ENCODE results near the gene NENF.

NENF gene

DNA sequence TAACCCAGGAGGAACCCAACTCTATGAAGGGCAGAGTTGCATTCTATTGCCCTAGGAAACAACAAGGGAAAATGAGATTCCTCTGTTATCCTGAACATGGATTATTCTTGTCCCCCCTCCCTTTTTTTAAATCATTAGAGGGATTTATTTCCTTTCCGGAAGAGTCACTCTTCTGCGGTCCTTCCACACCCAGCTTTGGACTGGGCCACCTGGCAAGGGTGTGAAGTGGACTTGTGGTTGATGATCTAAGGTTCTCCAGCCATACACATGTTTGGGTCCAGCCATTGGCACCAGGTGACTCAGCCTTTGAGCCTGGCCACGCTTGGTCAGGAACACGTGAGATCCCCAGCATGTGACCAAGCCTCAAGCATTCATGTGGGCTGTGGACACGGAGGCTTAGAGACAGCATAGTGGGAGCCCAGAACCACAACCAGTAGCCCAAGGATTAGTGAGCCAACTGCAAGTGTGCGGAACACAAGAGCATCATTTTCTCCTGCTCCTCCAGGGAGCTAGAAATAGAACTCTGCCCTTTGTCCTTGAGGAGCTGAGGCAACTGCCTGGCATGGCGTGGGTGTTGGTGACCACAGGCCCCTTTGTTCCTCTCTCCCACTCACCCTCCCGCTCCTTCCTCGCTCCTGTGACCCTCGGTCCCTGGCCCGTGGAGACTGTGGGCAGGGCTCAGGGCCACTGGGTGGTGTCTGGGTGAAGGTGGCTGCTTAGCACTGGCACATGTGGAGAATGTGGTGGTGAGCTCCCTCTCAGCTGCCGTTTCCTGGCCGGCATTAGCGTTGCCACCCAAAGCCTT is 50.1 kb downstream of the NENF start:
- no peak for DNase-seq

DNA sequence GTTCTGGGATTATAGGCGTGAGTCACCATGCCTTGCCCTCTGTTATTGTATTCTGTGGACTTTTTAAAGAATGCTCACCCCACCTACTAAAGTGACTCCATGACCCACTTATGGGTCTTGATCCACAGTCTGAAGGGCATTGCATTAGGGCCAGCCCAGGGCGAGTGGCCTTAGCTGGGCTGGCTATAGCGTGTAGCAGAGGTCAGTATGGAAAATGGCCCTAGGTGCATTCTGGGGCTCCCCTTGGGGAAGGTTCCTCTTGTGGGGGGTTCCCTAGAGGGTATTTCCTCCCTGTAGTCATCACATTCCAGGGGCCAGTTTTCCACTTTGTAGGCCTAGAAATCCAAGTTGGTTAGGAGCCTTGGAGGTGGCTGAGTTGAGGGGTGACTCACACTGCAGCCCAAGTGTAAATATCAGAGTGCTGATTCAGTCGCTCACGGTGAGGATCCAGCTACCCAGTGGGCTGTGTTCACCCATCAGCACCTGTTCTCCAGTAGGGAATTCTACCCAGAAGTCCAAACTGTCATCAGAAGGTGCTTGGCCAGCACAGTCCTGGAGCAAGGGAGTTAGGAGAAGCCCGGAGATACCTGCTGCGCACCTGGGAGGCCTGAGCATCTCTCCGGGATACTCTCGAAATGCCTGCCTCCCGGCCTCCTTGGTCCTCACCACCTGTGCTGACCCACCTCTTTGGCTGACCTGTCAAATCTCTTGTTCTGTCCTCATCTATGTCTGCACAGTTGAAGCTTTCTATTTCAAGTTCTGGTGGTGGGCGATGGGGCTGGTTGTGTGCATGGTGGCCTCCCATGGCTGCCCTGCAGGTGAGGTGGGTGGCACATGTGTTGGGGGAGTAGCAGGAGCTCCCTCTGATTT is 52.2 kb downstream of the NENF start:
- no peak for DNase-seq

DNA sequence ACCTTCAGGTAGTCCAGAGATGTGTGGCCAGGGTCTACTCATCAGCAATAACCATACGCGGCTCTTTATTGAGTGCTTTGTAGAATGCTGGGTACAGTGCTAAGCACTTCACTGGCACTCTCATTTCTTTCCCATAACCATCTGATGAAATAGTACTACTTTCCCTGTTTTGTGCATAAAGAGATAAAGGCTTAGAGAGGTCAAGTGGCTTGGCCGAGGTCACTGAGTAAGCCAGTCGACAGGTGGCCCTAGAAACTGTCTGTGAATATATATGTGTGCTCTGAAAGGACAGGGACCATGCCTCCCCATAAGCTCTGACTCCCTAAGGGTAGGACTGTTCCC is 52.8 kb downstream of the NENF start:
- DNase-seq, result no peak

DNA sequence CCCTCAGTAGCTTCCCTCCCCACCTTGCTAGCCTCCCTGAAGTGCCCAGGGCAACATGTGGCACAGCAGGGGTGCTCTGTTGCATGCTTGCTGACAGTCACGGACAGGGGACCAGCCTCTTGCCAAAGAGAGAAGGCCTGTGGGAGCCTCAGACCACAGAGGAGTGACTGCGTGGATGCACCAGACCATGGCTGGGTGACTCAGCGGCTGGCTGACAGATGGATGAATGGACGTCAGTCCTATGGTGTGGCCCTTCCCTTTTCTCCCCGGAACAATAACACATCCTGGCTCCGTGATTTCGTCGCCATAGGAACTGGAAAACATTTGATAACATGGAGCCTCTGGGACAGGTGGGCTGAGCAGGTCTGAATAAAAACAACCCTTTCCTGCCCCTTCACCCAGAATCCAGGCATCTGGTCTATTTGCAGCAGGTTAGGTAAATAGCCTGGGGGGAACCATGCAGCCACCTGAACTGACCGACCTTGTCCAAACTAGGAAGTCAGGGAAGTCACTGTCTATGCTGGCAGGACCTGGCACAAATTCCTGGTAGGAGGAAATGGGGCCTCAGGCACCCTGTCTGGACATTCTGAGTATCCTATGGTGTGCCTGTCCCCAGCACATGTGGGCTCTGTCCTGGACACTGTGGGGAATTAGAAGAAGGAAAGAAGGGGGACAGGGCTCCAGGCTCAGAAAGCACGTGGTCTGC is 53.3 kb downstream of the NENF start:
- no peak for DNase-seq

DNA sequence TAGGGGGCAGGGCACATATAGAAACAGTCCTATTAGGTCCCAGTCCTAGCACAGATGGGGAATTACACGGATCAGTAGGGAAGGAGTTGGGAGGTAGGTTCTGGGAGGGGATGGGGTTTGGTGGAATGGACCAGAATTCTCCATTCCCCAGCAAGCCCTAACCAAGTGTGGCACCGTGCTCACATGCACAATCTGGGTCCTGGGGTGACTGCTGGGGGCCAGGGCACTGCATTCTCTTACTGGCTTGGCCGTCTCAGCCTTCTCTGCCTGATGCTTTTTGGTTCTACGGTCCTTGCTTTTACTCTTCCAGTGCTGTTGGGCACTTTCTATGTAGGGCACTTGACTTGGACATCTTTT is 53.9 kb downstream of the NENF start:
- no peak for DNase-seq

DNA sequence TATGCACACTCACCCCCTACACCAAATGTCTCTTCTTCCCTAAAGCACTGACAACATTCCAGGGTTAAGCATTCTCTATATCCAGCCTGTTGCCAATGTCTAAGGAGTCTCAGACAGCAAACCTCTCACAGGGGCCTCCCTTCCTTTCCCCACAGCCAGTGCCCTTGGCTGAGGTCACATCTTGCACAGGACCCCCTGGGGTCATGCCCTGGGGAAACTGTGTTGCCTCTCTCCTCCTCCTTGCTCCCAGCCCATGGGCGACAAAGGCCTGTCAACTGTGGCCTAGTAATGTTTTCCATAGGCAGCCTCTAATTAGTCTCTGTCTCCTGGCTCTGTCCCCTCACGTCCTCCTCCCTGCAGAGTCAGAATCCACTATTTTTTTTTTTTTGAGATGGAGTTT is 54.6 kb downstream of the NENF start:
- no peak for DNase-seq

DNA sequence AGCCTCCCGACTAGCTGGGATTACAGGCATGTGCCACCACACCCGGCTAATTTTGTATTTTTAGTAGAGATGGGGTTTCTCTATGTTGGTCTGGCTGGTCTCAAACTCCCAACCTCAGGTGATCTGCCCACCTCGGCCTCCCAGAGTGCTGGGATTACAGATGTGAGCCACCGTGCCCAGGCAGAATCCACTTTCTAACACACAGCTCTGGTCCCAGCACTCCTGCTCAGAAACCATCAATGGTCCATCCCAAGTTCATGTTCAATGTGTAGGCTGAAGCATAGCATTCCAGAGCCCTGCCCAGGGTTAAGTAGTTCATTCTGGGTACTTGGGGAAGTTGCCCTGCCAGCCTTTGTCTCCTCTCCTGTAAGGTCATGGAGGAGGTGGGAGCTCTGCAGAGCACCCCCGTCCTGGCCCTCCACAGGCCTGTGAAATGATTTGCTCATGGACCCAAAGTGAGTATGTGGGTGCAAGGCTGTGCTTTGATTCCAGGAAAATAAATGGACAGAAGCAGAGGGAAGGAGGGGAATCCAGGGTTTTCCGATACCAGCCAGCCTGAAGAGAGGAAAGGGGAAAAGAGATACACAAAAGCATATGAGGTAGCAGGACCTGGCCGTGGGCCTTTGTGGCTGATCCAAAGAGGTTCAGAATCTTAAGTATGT is 55.2 kb downstream of the NENF start:
- no peak for DNase-seq

DNA sequence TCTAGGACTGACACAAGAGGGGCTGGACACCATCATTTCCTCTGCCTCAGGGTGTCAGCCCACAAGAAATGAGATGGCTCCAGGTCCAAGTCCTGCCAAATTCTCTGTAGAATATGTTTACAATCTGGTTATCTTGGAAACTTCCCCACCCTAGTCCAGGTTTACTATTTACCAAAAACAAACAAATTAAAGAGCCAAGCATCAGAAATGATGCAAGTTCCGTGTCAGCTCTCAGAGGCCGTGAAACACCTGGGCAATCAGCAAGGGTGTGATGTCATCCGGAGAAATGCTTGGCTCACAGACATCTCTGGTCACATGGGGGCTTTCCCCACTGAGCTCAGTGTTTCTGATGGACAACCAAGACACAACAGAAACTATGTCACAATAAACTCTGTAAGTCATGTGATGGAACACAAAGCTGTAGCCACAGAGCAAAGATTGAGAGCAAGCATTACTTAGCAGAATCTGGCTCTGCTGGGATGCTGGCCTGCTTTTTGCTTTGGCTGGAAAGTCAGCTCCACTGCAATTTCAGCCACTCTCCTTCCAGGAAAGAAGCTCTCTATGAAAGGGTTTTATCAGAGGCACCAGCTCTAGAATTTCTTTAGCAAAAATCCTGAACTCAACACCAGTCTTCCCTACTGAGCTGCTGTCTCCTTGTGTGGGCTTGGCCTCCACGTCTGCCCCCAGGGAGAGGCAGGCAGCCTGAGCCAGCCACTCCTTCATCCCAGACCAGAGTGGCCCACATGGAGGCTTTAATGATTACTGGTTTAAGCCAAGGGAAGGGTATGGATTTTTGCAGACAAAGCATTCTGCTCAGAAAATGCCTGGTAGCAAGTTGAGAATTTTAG is 55.9 kb downstream of the NENF start:
- no peak for DNase-seq

DNA sequence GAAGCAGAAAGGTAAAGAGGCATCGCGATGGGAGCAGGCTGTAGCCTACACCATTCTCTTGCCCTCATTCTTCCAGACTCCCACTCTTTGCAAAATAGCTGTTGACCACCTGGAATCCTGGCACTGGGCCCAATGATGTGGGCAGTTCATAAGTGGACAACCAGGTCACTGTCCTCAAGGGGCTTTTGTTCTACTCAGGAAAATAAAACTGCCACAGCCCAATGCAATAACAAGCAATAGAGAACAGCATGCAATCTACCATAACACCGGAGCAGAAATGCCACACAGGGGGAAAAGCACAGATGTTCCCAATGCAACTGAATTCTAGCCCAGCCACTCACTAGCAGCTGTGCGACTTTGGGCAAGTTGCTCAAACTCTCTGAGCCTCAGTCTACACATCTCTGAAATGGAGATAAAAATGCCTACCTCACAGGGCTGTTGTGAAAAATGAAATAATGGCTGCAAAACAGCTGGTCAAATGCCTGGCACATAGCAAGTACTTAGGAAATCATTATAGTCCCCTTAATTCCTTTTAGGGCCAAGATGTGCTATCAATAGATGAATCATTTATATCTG is 56.7 kb downstream of the NENF start:
- no peak for DNase-seq

DNA sequence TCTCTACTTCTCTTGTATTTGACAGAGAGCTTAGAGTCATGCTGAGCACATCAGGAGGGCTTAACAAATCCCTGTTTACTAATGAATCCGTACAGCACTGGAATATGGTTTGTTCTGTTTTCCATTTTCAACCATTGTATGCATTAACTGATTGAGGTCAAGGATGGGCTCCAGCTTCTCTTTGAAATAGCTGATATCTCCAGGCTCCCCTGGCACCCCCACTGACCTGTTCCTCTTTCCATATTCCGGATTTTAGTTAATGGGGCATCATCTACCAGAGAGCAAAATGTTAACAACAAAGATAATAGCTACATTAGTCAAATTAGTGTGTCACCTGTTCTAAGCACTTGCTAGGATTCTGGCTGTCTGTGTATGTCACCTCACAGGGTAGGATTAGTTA is 57.6 kb downstream of the NENF start:
- DNase-seq, result no peak

DNA sequence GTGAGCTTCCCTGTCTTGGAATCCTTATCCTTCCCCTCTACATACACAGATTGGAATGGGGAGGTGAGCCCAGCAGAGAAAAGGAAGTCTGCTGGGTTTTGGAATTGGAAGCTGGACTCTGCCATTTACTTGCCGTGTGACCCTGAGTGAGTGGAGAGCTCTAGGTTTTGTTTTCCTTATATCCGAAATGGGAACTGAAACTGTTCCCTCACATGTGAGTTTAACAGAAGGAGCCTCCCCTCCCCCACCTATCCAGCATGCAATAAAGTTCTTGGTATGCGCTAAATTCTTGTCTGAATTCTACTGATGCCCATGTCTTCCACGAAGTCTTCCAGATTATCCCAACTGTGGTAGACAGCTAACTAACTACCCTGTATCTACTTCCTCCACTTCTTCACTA is 58.7 kb downstream of the NENF start:
- no peak for DNase-seq
